Panc1 (cell line): ENCODE results near the gene HPS5.

Source experiments
- POLR2AphosphoS5 ChIP-seq: IDR thresholded peaks from 2 replicates; pipeline ENCODE4 v1.6.1; 2012; ENCODE audit warnings: mild to moderate bottlenecking, low read depth, low read length, moderate library complexity
- SIN3A ChIP-seq: IDR thresholded peaks from 2 replicates; pipeline ENCODE4 v1.6.1; 2012; ENCODE audit warnings: low read depth, mild to moderate bottlenecking, low read length, moderate library complexity, borderline replicate concordance; ENCODE audit not compliant: insufficient read depth
- TF ChIP-seq, protein P1 (sequence below): fragments of 450-650 bp; IDR thresholded peaks from 2 replicates; pipeline ENCODE4 v1.5.1; 2017; ENCODE audit warnings: mild to moderate bottlenecking
- TF ChIP-seq, protein P2 (sequence below), 2 experiments: IDR thresholded peaks; 2 replicates each; pipeline ENCODE4 v1.6.1; 2011 to 2012; ENCODE audit warnings: low read depth in 2 of 2, control low read depth in 1 of 2, low read length in 1 of 2, mild to moderate bottlenecking in 1 of 2, moderate library complexity in 1 of 2; ENCODE audit not compliant: insufficient read depth in 1 of 2

DNA sequence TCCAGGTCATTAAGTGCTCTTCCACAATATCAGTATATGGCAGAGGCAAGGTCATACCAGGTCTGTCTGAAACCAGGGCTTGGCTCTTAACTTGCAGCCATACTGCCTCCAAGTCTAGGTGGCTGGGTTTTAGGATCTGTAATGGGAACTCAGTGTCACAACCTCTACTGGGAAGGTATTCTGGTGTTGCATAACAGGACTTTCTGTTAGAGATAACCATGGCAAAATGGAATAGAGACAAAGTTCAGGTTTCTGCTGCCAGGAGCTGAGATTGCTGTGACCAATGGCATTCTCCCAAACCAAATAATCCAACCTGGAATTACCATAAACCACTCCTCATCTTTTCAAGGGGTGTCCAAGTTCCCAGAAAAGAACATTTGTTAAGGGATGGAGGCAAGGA is 62.7 kb downstream of the HPS5 start:
- no peak for TF ChIP-seq POLR2AphosphoS5
- TF ChIP-seq, protein P1, sequence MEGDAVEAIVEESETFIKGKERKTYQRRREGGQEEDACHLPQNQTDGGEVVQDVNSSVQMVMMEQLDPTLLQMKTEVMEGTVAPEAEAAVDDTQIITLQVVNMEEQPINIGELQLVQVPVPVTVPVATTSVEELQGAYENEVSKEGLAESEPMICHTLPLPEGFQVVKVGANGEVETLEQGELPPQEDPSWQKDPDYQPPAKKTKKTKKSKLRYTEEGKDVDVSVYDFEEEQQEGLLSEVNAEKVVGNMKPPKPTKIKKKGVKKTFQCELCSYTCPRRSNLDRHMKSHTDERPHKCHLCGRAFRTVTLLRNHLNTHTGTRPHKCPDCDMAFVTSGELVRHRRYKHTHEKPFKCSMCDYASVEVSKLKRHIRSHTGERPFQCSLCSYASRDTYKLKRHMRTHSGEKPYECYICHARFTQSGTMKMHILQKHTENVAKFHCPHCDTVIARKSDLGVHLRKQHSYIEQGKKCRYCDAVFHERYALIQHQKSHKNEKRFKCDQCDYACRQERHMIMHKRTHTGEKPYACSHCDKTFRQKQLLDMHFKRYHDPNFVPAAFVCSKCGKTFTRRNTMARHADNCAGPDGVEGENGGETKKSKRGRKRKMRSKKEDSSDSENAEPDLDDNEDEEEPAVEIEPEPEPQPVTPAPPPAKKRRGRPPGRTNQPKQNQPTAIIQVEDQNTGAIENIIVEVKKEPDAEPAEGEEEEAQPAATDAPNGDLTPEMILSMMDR, result no peak
- TF ChIP-seq SIN3A, result no peak
- TF ChIP-seq, protein P2, sequence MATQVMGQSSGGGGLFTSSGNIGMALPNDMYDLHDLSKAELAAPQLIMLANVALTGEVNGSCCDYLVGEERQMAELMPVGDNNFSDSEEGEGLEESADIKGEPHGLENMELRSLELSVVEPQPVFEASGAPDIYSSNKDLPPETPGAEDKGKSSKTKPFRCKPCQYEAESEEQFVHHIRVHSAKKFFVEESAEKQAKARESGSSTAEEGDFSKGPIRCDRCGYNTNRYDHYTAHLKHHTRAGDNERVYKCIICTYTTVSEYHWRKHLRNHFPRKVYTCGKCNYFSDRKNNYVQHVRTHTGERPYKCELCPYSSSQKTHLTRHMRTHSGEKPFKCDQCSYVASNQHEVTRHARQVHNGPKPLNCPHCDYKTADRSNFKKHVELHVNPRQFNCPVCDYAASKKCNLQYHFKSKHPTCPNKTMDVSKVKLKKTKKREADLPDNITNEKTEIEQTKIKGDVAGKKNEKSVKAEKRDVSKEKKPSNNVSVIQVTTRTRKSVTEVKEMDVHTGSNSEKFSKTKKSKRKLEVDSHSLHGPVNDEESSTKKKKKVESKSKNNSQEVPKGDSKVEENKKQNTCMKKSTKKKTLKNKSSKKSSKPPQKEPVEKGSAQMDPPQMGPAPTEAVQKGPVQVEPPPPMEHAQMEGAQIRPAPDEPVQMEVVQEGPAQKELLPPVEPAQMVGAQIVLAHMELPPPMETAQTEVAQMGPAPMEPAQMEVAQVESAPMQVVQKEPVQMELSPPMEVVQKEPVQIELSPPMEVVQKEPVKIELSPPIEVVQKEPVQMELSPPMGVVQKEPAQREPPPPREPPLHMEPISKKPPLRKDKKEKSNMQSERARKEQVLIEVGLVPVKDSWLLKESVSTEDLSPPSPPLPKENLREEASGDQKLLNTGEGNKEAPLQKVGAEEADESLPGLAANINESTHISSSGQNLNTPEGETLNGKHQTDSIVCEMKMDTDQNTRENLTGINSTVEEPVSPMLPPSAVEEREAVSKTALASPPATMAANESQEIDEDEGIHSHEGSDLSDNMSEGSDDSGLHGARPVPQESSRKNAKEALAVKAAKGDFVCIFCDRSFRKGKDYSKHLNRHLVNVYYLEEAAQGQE (IDR thresholded peaks at IDR 0.05; ENCODE audit: insufficient read depth in 1 of 2, low read depth in 2 of 2, low read length in 1 of 2), result no peak
